Panc1 (cell line): ENCODE data around the gene NXPH2. TPM values are rescaled to one million over a fixed set of nuclear protein-coding genes. Genes with fewer than 3 reads are reported as not detected.
"Not testable (repeated sequence)": the region's sequence is repeated elsewhere in the genome, so short reads cannot be mapped to it uniquely, and the experiment has no call there.

Experiments used
- ATAC-seq: fragments of 200-7000 bp; cut with Tn5 transposase; 2 replicates; pipeline ENCODE4 v1.9.1; 2020; ENCODE audit warnings: mild to moderate bottlenecking, moderate library complexity
- BruUV-seq: library from RNA; stranded (reverse); fragments of 400-500 nt; replicated peaks from 2 replicates; lab custom pipeline; 2021; lab: Mats Ljungman, UMichigan
- CTCF ChIA-PET: fragments of 300-600 bp; sonication (Branson Sonifier 250); formaldehyde crosslinking; loops from one replicate; lab custom pipeline; 2022; ENCODE audit warnings: antibody characterized with exemption; lab: Charles Lee
- POLR2A ChIA-PET: fragments of 300-600 bp; sonication (Branson Sonifier 250); formaldehyde crosslinking; loops from one replicate; lab custom pipeline; 2022; ENCODE audit warnings: antibody characterized with exemption; lab: Charles Lee
- DNase-seq: peaks from one replicate; pipeline ENCODE4 v3.0.0-alpha.2; 2010; ENCODE audit warnings: low read depth, low spot score
- H3K27ac ChIP-seq: 2 replicates; pipeline ENCODE4 v1.5.1; 2011; ENCODE audit warnings: mild to moderate bottlenecking, low read length, inconsistent platforms
- H3K27me3 ChIP-seq: fragments of 200-500 bp; sonication (Bioruptor generic); 2 replicates; pipeline ENCODE4 v1.6.0; 2014; ENCODE audit warnings: low read length, inconsistent platforms; ENCODE audit not compliant: control insufficient read depth, insufficient read depth
- H3K36me3 ChIP-seq: fragments of 200-500 bp; sonication (Bioruptor generic); 2 replicates; pipeline ENCODE4 v1.5.1; 2014; ENCODE audit warnings: inconsistent platforms, mild to moderate bottlenecking, low read length, moderate library complexity; ENCODE audit not compliant: control insufficient read depth, insufficient read depth
- H3K4me1 ChIP-seq: 2 replicates; pipeline ENCODE4 v1.5.1; 2011; ENCODE audit warnings: inconsistent platforms, mild to moderate bottlenecking, low read length, moderate library complexity; ENCODE audit not compliant: control insufficient read depth, insufficient read depth
- H3K4me3 ChIP-seq, 2 experiments: 2 replicates each; pipeline ENCODE4 v1.5.1; 2011 to 2012; ENCODE audit warnings: low read depth in 2 of 2, low read length in 2 of 2, mild to moderate bottlenecking in 2 of 2, inconsistent platforms in 1 of 2, moderate library complexity in 1 of 2
- H3K9me3 ChIP-seq: fragments of 200-500 bp; sonication (Bioruptor generic); 2 replicates; pipeline ENCODE4 v1.5.1; 2014; ENCODE audit warnings: low read depth, mild to moderate bottlenecking, inconsistent platforms, low read length, moderate library complexity; ENCODE audit not compliant: control insufficient read depth, insufficient read depth
- CTCF ChIP-seq: fragments of 450-650 bp; IDR thresholded peaks from 2 replicates; pipeline ENCODE4 v1.5.1; 2017; ENCODE audit warnings: mild to moderate bottlenecking
- POLR2AphosphoS5 ChIP-seq: IDR thresholded peaks from 2 replicates; pipeline ENCODE4 v1.6.1; 2012; ENCODE audit warnings: mild to moderate bottlenecking, low read depth, low read length, moderate library complexity
- SIN3A ChIP-seq: IDR thresholded peaks from 2 replicates; pipeline ENCODE4 v1.6.1; 2012; ENCODE audit warnings: low read depth, mild to moderate bottlenecking, low read length, moderate library complexity, borderline replicate concordance; ENCODE audit not compliant: insufficient read depth
- TCF7L2 ChIP-seq: IDR thresholded peaks from 2 replicates; pipeline ENCODE4 v1.6.1; 2011; ENCODE audit warnings: mild to moderate bottlenecking, low read depth, low read length, inconsistent platforms
- in situ Hi-C: cut with HindIII; loops from 2 replicates; pipeline ENCODE4 v1.10.0; 2016; ENCODE audit warnings: low sequenced_read_pairs, low pct_unique_long_range_greater_than_20kb
- intact Hi-C: fragments of 100-400 bp; cut with micrococcal nuclease; formaldehyde crosslinking; loops from one replicate; pipeline ENCODE4 v1.10.0; 2022; ENCODE audit not compliant: unreplicated experiment
- total RNA-seq: library from RNA; stranded (reverse); gene quantifications from one replicate; pipeline ENCODE4 v1.2.1, GENCODE V29; 2021; ENCODE audit not compliant: unreplicated experiment
- TF ChIP-seq, protein P1 (sequence below), 2 experiments: IDR thresholded peaks; 2 replicates each; pipeline ENCODE4 v1.6.1; 2011 to 2012; ENCODE audit warnings: low read depth in 2 of 2, control low read depth in 1 of 2, low read length in 1 of 2, mild to moderate bottlenecking in 1 of 2, moderate library complexity in 1 of 2; ENCODE audit not compliant: insufficient read depth in 1 of 2

NXPH2 gene
- total RNA-seq, 1 experiment from 2014 or later, result 5.4 TPM

GRCh38 chr2:138648606-138649005 lies 131.6 kb downstream of the NXPH2 start:
- in situ Hi-C loops (no loop called here), intact Hi-C loops (no loop called here)
- ChIA-PET CTCF (no interaction called here), POLR2A (no interaction called here)
- Histone ChIP-seq H3K27me3 (no peaks in the 10 kb centered on the region), H3K36me3 (no peaks in the 10 kb centered on the region), H3K9me3 (no peaks in the 10 kb centered on the region), H3K4me1 (no peaks in the 10 kb centered on the region), H3K27ac (no peak overlapping the region), H3K4me3 (no peak overlapping the region)
- DNase-seq (no peak), ATAC-seq (no peak)
- TF ChIP-seq SIN3A (no peak), POLR2AphosphoS5 (no peak), TCF7L2 (no peak), CTCF (no peak)
- TF ChIP-seq, protein P1, sequence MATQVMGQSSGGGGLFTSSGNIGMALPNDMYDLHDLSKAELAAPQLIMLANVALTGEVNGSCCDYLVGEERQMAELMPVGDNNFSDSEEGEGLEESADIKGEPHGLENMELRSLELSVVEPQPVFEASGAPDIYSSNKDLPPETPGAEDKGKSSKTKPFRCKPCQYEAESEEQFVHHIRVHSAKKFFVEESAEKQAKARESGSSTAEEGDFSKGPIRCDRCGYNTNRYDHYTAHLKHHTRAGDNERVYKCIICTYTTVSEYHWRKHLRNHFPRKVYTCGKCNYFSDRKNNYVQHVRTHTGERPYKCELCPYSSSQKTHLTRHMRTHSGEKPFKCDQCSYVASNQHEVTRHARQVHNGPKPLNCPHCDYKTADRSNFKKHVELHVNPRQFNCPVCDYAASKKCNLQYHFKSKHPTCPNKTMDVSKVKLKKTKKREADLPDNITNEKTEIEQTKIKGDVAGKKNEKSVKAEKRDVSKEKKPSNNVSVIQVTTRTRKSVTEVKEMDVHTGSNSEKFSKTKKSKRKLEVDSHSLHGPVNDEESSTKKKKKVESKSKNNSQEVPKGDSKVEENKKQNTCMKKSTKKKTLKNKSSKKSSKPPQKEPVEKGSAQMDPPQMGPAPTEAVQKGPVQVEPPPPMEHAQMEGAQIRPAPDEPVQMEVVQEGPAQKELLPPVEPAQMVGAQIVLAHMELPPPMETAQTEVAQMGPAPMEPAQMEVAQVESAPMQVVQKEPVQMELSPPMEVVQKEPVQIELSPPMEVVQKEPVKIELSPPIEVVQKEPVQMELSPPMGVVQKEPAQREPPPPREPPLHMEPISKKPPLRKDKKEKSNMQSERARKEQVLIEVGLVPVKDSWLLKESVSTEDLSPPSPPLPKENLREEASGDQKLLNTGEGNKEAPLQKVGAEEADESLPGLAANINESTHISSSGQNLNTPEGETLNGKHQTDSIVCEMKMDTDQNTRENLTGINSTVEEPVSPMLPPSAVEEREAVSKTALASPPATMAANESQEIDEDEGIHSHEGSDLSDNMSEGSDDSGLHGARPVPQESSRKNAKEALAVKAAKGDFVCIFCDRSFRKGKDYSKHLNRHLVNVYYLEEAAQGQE (IDR thresholded peaks at IDR 0.05; ENCODE audit: insufficient read depth in 1 of 2, low read depth in 2 of 2, low read length in 1 of 2), result no peak
- no TSS peak for BruUV-seq

- CTCF ChIA-PET, H3K4me3 ChIP-seq, BruUV-seq, H3K9me3 ChIP-seq, intact Hi-C loops, H3K27me3 ChIP-seq, in situ Hi-C loops, POLR2A ChIA-PET, ATAC-seq, H3K4me1 ChIP-seq, H3K27ac ChIP-seq, H3K36me3 ChIP-seq: not testable (repeated sequence)
- DNase-seq, result peak; percentile 12
Observed at GRCh38 chr2:138644776-138645175, 135.4 kb downstream of the NXPH2 start.

- no peak for ATAC-seq
- in situ Hi-C loops, result no loop called here
- ChIA-PET CTCF (no interaction called here), POLR2A (no interaction called here)
- intact Hi-C loops, result no loop called here
- H3K27ac ChIP-seq, result no peak overlapping the region
- no peaks in the 10 kb centered on the region for H3K27me3 ChIP-seq
- TF ChIP-seq TCF7L2, result no peak
- no peak for TF ChIP-seq CTCF
- TF ChIP-seq, protein P1 (IDR thresholded peaks at IDR 0.05; ENCODE audit: insufficient read depth in 1 of 2, low read depth in 2 of 2, low read length in 1 of 2), result no peak
- TF ChIP-seq SIN3A, result no peak
- TF ChIP-seq POLR2AphosphoS5, result no peak
- DNase-seq, result no peak
- no peak overlapping the region for H3K4me3 ChIP-seq
- no TSS peak for BruUV-seq
- H3K9me3 ChIP-seq, result no peaks in the 10 kb centered on the region
- no peaks in the 10 kb centered on the region for H3K36me3 ChIP-seq
- no peaks in the 10 kb centered on the region for H3K4me1 ChIP-seq
Observed at GRCh38 chr2:138640921-138641676, 139.1 kb downstream of the NXPH2 start.
